Islet of Langerhans (tissue), 1 donor: Measurements from ENCODE around the gene CALM3.
"Not testable (repeated sequence)": the region's sequence is repeated elsewhere in the genome, so short reads cannot be mapped to it uniquely, and the experiment has no call there.

Source experiments
- FAIRE-seq: peaks from one replicate; lab custom pipeline; 2011; peaks lifted over from hg19 to GRCh38; lab: Jason Lieb, UNC

CALM3 gene

DNA sequence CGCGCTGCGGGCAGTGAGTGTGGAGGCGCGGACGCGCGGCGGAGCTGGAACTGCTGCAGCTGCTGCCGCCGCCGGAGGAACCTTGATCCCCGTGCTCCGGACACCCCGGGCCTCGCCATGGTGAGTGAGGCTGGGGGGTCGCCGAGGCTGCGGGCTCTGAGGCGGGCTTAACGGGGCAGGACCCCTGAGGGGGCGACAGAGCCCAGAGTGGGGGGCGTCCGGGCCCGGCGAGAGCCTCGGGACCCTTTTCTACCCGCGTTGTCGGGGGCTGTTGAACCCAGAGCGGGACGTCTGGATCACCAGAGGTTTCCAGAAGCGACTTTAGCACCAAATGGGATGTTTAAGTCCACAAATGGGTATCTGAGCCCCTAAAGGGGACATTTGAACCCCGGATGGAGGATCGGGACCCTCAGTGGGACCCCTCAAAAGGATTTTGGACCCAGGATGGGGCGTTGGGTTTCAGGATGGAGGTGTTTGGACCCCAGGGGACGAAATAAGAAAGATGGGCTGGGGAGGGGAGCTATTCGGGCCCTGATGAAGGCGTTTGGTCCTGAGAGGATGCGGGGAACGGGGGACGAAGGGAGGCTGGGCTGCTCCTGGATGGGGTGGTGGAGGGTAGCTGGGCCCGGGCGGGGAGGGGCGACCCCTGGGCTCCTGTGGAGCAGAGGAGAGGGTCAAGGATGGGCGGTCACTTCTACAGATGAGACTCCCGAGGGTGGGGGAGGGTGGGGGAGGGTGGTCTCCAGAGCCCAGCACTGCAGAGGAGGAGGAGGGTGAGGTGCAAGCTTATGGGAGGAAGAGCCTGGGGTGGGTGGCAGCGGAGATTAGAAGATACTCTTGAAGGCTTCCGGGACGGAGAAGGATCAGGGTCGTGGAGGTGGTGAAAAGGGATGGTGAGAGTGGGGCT is at the start of gene CALM3:
TSS of gene CALM3 (plus strand) at position 13 of the 907 bp plus-strand sequence. CDS start at position 118, 105 bp downstream.
- FAIRE-seq: no peak

DNA sequence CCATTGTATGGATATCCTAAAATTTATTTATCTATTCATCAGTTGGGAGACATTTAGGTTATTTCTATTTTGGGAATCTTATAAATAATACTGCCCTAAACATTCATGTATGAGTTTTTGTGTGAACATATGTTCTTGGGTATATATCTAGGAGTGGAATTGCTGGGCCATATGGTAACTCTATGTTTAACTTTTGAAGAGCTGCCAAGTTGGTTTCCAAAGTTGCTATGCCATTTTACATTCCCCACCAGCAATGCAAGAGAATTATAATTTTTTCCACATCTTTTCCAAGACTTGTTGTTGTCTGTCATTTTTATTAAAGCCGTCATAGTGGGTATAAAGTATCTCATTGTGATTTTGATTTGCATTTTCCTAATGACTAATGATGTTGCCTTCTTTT is 48.2 kb upstream of the CALM3 start:
- FAIRE-seq: no peak

DNA sequence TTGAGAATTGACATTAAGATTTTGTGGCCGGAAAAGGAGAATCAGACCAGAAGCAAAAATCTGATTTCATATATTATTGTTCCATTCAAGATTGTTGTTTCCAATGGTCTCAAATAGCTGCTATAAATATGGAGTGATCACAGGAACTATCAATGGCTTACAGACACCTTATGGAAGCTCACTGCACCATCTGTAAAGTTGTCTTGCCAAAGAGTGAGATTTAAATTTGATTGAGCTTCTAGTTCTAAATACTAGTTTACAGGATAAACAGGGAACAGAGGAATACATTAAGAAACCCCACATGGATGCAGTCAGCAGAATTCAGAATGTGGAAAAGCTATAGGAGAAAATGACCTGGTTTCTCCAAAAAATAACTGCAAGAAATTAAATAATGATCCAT is 47.0 kb upstream of the CALM3 start:
- FAIRE-seq: no peak

DNA sequence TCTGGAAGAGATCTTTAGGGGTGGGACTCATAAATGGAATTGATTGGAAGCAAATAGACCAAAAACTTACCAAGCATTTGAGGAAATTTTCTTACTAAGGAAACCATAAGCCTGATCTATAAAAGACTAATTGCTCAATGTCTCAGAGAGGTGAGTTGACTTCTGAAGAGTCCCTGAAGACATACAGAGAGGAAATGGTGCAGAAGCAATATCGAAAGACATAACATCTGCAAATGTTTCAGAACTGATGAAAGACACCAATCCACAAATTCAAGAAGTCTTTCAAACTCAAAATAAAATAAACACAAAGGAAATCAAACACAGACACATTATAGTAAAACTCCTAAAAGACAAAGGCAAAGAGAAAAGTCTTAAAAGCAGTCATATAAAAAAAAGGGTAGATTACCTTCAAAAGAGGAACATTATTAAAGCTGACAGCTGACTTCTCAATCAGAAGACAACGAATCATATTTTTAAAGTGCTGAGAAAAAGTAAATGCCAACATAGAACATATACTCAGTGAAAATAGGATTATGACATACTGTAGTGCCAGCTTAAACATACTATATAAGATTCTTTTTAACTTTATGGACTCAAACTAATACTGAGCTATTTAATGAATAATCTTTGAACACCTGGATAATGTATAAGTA is 45.4 kb upstream of the CALM3 start:
- FAIRE-seq: no peak

DNA sequence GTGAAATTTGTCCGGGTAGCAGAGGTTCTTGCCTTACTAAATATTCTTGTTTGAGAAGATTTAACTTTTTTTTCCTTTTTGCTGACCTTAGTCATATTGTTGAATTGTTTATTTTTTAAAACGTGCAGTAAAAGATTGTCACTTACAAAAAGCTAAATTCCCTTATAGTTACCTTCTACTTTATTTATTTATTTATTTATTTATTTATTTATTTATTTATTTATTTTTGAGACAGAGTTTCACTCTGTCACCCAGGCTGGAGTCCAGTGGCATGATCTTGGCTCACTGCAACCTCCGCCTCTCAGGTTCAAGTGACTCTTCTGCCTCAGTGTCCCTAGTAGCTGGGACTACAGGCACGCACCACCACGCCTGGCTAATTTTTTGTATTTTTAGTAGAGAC is 44.7 kb upstream of the CALM3 start:
- FAIRE-seq: peak; percentile 9

DNA sequence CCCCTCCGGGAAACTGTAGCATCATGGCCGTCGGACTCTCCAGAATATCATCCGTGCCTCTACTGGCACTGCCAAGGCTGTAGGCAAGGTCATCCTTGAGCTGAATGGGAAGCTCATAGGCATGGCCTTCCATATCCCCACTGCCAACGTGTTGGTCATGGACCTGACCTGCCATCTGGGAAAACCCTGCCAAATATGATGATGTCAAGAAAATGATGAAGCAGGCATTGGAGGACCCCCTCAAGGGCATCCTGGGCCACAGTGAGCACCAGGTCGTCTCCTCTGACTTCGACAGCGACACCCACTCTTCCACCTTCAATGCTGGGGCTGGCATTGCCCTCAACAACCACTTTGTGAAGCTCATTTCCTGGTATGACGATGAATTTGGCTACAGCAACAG is 41.9 kb upstream of the CALM3 start:
- FAIRE-seq: no peak

DNA sequence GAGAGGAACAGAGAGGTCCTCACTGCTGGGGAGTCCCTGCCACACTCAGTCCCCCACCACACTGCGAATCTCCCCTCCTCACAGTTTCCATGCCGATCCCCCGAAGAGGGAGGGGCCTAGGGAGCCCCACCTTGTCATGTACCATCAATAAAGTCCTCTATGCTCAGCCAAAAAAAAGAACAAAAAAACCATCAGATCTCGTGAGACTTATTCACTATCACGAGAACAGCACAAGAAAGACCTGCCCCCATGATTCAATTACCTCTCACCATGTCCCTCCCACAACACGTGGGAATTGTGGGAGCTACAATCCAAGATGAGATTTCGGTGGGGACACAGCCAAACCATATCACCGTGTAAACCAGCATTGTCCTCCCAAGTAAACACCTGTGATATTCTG is 41.5 kb upstream of the CALM3 start:
- FAIRE-seq: not testable (repeated sequence)

DNA sequence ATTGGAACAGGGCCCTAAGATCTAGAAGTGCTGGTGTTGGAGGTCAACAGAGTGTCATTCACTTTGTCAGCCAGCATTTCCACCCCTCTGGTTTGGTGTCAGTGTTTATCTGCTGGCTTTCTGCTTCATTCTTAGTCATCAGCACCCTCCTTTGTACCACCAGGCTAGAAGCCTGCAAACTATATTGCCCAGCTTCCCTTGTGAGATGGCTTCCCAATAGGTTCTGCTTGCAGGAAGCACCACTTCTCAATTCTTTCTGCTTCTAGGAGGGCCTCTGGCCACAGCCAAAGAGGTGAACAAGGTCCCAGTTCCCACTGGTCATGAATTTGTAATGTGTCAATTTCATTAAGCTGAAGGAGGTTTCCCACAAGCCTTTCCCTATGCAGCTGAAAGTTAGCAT is 36.4 kb upstream of the CALM3 start:
- no peak for FAIRE-seq

DNA sequence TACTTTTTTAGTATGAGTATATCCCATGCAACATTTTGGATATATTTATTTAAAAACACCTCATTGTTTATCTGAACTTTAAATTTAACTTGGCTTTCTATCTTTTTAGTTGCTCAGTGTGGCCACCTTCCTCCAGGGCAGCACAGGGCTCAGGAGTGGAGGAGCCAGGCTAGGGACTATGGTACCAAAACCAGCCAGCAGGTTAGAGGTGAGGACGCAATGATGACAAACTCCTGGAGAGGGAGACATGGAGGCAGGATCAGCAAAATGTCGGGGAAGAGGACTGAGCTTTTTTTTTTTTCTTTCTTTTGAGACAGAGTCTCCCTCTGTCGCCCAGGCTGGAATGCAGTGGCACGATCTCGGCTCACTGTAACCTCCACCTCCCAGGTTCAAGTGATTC is 29.6 kb upstream of the CALM3 start:
- no peak for FAIRE-seq

DNA sequence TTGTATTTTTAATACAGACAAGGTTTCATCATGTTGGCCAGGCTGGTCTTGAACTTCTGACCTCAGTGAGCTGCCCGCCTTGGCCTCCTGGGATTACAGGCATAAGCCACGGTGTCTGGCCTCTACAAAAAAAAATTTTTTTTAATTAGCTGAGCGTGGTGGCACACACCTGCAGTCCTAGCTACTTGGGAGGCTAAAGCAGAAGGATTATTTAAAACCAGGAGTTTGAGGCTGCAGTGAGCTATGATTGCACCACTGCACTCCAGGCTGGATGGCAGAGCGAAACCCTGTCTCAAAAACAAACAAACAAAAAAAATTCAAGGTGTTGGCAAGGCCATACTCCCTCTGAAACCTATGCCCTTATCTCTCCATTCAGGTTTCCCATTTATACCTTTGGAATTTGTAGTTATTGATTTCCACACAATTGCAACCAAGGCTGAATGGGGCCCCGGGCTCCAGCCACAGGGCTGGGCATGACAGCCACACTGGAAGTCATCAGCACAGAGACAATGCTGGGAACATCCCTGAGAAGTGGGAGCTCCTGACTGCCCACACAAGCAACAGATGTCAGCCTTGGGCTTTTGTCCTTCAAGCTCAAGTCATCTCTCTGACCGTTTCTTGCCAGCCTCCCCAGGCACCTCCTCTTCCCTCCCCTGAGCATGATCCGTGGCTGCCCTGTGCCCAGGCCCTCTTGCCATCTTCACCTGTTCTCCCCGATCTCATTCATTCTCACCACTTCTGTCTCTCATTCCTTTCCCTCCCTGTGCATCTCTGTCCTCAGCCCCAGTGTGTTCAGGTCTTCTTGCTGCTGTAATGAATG is 27.2 kb upstream of the CALM3 start:
- no peak for FAIRE-seq

DNA sequence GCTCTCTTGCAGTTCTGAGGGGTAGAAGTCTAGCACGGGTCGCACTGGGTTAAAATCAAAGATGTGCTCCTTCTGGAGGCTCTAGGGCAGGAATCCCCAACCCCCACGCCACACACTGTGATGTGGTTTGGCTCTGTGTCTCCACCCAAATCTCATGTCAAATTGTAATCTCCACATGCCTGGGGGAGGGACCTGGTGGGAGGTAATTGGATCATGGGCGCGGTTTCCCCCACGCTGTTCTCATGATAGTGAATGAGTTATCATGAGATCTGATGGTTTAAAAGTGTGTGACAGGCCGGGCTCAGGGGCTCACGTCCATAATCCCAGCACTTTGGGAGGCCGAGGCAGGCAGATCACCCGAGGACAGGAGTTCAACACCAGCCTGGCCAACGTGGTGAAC is 26.6 kb upstream of the CALM3 start:
- no peak for FAIRE-seq

DNA sequence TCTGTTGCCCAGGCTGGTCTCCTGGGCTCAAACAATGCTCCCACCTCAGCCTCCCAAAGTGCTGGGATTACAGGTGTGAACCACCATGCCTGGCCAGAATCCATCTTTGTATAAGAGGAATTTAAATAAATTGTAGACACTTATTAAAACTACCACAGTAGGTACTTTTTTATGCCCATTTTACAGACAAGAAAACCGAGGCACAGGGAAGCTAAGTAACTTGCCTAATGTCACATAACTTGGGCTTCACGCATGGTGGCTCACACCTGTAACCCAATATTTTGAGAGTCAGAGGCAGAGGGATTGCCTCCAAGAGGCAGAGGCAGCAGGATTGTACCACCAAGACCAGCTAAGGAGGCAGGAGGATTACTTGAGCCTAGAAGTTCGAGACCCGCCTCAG is 22.7 kb upstream of the CALM3 start:
- no peak for FAIRE-seq

DNA sequence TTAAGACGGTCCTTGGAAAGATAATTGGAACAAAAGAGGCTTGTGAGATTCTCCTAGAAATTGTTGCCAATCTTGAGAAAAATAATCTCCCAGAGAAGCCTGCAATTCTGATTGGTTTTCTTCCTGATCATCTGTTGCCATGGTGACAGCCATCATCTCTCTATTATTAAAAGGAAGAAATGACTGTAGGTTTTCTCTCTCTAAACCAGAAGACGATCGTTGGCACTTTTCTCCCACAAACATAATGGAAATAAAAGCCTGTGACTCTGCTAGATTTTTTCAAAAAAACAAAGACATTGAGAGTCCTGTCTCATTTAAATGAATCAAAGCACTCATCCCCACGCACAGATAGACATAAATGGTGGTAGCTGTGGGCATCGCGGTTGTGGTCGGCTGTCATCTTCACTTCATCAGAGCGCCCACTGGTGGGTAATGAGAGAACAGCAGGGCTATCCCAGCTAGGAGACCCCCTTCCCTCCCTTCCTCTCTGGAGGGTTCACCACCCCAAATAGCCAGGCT is 21.7 kb upstream of the CALM3 start:
- no peak for FAIRE-seq

DNA sequence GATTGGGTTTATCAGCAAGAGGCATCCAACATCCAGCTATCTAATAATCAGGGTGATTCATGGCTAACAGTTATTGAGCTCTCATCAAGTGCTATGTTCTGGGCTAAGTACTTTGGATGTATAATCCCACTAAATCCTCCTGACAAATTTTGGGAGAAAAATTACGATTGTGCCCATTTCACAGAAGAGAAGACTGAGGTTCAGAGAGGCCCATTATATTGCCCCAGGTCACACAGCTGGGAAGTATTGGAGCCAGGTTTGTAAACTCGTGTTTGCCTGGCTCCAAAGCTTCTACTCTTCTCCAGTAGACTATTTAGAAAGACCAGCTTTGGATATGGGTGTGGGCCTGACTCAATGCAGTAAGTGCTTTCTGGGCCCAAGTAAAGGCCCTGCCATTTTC is 20.9 kb upstream of the CALM3 start:
- FAIRE-seq: no peak

DNA sequence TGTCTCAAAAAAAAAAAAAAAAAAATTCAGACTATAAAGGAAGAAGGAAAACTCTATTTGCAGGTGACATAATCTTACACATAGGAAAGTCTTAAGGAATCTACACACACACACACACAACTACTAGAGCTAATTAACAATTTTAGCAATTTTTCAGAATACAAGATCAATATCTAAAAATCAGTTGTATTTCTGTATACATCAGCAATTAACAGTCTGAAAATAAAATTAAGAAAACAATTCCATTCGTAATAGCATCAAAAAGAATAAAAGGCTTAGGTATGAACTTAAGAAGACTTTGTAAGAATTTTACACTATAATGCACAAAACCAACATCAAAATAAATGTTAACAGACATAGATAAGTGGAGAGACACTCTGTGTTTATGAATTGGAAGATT is 15.6 kb upstream of the CALM3 start:
- FAIRE-seq: no peak

DNA sequence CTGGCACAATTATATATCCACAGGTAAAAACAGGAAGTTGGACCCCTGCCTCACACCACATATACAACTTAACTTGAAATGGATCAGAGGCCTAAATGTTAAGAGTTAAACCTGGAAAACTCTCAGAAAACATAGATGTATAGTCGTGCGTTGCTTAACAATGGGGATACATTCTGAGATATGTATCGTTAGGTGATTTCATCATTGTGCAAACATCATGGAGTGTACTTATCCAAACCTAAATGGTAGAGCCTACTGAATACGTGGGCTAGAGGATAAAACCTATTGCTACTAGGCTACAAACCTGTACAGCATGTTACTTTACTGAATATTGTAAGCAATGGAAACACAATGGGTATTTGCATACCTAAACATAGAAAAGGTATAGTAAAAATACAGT is 14.8 kb upstream of the CALM3 start:
- FAIRE-seq: peak; percentile 30

DNA sequence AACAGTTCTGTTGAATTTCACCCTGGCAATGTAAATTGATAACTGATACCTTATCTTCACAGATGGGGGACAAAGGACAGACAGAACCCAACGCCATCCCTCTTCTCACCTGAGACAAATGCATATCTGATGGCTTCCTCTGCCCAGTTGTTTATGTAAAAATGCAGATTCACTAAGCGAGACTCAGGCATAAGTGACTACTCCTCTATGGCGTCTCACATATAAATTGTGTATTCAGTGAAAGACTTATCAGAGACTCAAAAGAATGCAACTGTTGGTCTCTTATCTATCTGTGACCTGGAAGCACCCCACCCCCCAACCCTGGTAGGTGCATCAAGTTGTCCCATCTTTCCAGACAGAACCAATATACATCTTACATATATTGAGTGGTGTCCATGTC is 13.3 kb upstream of the CALM3 start:
- no peak for FAIRE-seq

DNA sequence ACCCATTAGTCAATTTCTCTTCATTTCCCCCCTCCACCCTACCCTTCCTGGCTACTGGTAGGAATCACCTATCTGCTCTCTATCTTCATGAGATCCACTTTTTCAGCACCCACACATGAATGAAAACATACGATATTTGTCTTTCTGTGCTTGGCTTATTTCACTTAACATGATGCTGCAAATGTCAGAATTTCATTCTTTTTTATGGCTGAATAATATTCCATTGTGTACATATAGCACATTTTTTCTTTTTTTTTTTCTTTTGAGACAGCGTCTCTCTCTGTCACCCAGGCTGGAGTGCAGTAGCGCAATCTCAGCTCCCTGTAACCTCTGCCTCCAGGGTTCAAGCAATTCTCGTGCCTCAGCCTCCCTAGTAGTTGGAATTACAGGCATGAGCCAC is 9.9 kb upstream of the CALM3 start:
- no peak for FAIRE-seq

DNA sequence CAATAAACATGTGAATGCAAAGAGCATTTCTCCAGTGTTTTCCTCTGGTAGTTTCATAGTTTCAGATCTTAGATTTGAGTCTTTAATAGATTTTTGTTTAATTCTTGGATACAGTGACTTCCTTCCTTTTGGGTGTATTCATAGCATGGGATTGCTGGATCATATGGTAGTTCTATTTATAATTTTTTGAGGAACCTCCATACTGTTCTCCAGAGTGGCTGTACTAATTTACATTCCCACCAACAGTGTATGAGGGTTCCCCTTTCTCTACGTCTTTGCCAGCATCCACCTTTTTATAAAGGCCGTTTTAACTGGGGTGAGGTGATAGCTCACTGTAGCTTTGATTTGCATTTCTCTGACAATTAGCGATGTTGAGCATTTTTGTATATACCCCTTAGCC is 9.3 kb upstream of the CALM3 start:
- no peak for FAIRE-seq

DNA sequence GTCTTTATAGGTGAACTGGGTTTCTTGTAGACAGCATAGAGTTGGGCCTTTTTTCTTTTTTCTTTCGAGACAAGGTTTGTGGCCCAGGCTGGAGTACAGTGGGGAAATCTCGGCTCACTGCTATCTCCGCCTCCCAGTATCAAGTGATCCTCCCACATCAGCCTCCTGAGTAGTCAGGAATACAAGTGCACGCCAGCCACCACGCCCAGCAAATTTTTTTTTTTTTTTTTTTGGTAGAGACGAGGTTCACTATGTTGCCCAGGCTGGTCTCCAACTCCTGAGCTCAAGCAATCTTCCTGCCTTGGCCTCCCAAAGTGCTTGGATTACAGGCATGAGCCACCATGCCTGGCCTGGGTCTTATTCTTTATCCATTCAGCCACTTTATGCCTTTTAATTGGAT is 5.1 kb upstream of the CALM3 start:
- no peak for FAIRE-seq

DNA sequence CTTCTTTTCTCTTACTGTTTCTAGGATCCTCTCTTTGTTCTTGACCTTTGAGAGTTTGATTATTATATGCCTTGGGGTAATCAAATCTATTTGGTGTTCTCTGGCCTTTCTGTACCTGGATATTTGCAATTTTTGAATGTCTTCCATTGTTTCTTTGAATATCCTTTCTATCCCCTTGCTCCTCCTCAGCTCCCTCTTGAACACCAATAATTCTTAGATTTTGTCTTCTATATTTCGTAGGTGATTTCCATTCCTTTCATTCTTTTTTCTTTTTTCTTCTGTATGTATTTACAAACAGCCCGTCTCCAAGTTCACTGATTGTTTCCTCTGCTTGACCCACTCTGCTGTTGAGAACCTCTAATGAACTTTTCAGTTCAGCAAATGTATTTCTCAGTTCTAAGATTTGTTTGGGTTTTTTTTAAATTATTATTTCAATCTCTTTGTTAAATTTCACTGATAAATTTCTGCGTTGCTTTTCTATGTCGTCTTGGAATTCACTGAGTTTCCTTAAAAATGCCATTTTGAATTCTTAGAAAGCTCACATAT is 2.7 kb upstream of the CALM3 start:
- FAIRE-seq: no peak

DNA sequence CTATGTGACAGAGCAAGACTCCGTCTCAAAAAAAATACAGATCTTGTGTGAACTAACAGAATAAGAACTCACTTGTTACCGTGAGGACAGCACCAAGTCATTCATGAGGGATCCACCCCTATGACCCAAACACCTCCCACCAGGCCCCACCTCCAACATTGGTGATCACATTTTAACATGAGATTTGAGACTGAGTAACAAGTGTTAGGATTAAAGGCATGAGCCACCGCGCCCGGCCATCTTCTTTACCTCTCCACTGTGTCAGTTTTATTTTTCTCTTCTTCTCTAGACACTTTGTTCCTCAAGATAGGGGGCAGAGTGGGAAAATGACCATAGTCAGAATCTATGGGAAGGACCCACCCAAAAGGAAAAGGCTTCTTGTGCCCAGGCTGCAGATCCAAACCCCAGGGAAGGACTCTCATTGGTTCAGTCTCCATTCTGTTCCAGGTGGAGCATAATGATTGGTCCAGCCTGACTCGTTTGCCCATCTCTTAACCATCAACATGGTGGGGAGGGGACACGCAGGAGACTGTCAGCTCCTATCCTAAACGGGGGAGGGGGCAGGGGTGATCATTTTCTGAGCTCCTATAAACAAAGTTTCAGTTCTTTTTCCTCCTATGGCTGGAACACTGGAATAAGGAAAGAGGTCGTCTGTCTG is 1.3 kb upstream of the CALM3 start:
- FAIRE-seq: no peak
